Measurements from ENCODE around the gene CYS1.
A peak's percentile ranks its signal among the peaks of the same experiment; 100 is the strongest.
"Not testable (repeated sequence)": the region's sequence is repeated elsewhere in the genome, so short reads cannot be mapped to it uniquely, and the experiment has no call there.

Gene CYS1

GRCh38 chr2:10079870-10080535 lies at the start of gene CYS1:
Gene CYS1 (minus strand): TSS chr2:10080411. CDS start chr2:10080223, 188 bp downstream.
- DNase-seq (ENCODE audit: low read depth, low spot score), result no peak

- no peak for DNase-seq (ENCODE audit: low read depth, low spot score)
Observed at GRCh38 chr2:10129490-10129889, 49.3 kb upstream of the CYS1 start.

GRCh38 chr2:10128420-10128819 lies 48.2 kb upstream of the CYS1 start:
- no peak for DNase-seq (ENCODE audit: low read depth, low spot score)

GRCh38 chr2:10126632-10127026 lies 46.4 kb upstream of the CYS1 start:
- no peak for DNase-seq (ENCODE audit: low read depth, low spot score)

- no peak for DNase-seq (ENCODE audit: low read depth, low spot score)
Observed at GRCh38 chr2:10125842-10126631, 45.8 kb upstream of the CYS1 start.

- peak; percentile 39 for DNase-seq (ENCODE audit: low read depth, low spot score)
Observed at GRCh38 chr2:10124538-10125045, 44.4 kb upstream of the CYS1 start.

- no peak for DNase-seq (ENCODE audit: low read depth, low spot score)
Observed at GRCh38 chr2:10123281-10123680, 43.1 kb upstream of the CYS1 start.

GRCh38 chr2:10122500-10123280 lies 42.5 kb upstream of the CYS1 start, which contains the start of gene RRM2:
Gene RRM2 (plus strand): TSS chr2:10122739. CDS start chr2:10122799, 60 bp downstream.
- DNase-seq (ENCODE audit: low read depth, low spot score), result peak; percentile 76

- no peak for DNase-seq (ENCODE audit: low read depth, low spot score)
Observed at GRCh38 chr2:10120877-10121574, 40.8 kb upstream of the CYS1 start.

GRCh38 chr2:10120158-10120876 lies 40.1 kb upstream of the CYS1 start:
- peak; percentile 82 for DNase-seq (ENCODE audit: low read depth, low spot score)

- DNase-seq (ENCODE audit: low read depth, low spot score), result no peak
Observed at GRCh38 chr2:10119601-10120157, 39.5 kb upstream of the CYS1 start.

GRCh38 chr2:10119027-10119325 lies 38.8 kb upstream of the CYS1 start:
- no peak for DNase-seq (ENCODE audit: low read depth, low spot score)

- no peak for DNase-seq (ENCODE audit: low read depth, low spot score)
Observed at GRCh38 chr2:10109311-10109710, 29.1 kb upstream of the CYS1 start.

GRCh38 chr2:10104906-10105305 lies 24.7 kb upstream of the CYS1 start:
- not testable (repeated sequence) for DNase-seq (ENCODE audit: low read depth, low spot score)

GRCh38 chr2:10103179-10103578 lies 23.0 kb upstream of the CYS1 start:
- no peak for DNase-seq (ENCODE audit: low read depth, low spot score)

- no peak for DNase-seq (ENCODE audit: low read depth, low spot score)
Observed at GRCh38 chr2:10101491-10101890, 21.3 kb upstream of the CYS1 start.

GRCh38 chr2:10097352-10098148 lies 17.3 kb upstream of the CYS1 start:
- no peak for DNase-seq (ENCODE audit: low read depth, low spot score)

GRCh38 chr2:10096641-10097040 lies 16.4 kb upstream of the CYS1 start:
- DNase-seq (ENCODE audit: low read depth, low spot score), result no peak

- no peak for DNase-seq (ENCODE audit: low read depth, low spot score)
Observed at GRCh38 chr2:10095175-10095574, 15.0 kb upstream of the CYS1 start.

Measured in activated CD4-positive, CD25-positive, alpha-beta regulatory T cell treated with anti-CD3 and anti-CD28 coated beads, Interleukin-2, amount 50 U/mL, for 16 hours (primary cell).